ENCODE results near the gene PCDHB5.

GRCh38 chr5:141175933-141176332 is 40.9 kb downstream of the PCDHB5 start:
- TF ChIP-seq, protein P1, sequence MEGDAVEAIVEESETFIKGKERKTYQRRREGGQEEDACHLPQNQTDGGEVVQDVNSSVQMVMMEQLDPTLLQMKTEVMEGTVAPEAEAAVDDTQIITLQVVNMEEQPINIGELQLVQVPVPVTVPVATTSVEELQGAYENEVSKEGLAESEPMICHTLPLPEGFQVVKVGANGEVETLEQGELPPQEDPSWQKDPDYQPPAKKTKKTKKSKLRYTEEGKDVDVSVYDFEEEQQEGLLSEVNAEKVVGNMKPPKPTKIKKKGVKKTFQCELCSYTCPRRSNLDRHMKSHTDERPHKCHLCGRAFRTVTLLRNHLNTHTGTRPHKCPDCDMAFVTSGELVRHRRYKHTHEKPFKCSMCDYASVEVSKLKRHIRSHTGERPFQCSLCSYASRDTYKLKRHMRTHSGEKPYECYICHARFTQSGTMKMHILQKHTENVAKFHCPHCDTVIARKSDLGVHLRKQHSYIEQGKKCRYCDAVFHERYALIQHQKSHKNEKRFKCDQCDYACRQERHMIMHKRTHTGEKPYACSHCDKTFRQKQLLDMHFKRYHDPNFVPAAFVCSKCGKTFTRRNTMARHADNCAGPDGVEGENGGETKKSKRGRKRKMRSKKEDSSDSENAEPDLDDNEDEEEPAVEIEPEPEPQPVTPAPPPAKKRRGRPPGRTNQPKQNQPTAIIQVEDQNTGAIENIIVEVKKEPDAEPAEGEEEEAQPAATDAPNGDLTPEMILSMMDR (IDR thresholded peaks at IDR 0.05): no peak
- TF ChIP-seq POLR2A (IDR thresholded peaks at IDR 0.05): no peak

Measured in lower leg skin (tissue), 3 donors.